HCT116 (cell line): ENCODE results near the gene STK38L. TPM values are rescaled to one million over a fixed set of nuclear protein-coding genes. Genes with fewer than 3 reads are reported as not detected.

Experiments
- ATAC-seq: fragments of 200-7000 bp; cut with Tn5 transposase; 2 replicates; pipeline ENCODE4 v1.9.1; 2020; ENCODE audit warnings: mild to moderate bottlenecking, moderate library complexity
- BruUV-seq: library from RNA; stranded (reverse); fragments of 400-500 nt; replicated peaks from 2 replicates; lab custom pipeline; 2021; lab: Mats Ljungman, UMichigan
- CTCF ChIA-PET: fragments of 300-600 bp; sonication (Branson Sonifier 250); formaldehyde crosslinking; loops from one replicate; lab custom pipeline; 2021; ENCODE audit warnings: antibody characterized with exemption; lab: Charles Lee
- POLR2A ChIA-PET: fragments of 300-600, 350-600 bp; sonication (Branson Sonifier 250); formaldehyde crosslinking; loops from one replicate; lab custom pipeline; 2021; ENCODE audit warnings: antibody characterized with exemption; lab: Charles Lee
- RAD21 ChIA-PET, 2 experiments: fragments of 300-600 bp; sonication (Branson Sonifier 250); formaldehyde crosslinking; loops; one replicate each; lab custom pipeline; 2023; ENCODE audit warnings: low total read pairs in 2 of 2; ENCODE audit not compliant: uncharacterized antibody in 2 of 2, unreplicated experiment in 2 of 2, low non-redundant PET in 1 of 2; lab: Charles Lee
- DNase-seq: peaks from one replicate; pipeline ENCODE4 v3.0.0-alpha.2; 2010; ENCODE audit warnings: low read depth, low spot score
- H2AFZ ChIP-seq: fragments of 200-600 bp; shearing (Covaris generic), sonication (generic); 2 replicates; pipeline ENCODE4 v1.6.1; 2017; ENCODE audit warnings: low read depth, mixed run types, mixed read lengths, antibody characterized with exemption, low read length; ENCODE audit not compliant: poor library complexity, severe bottlenecking
- H3K27ac ChIP-seq: 2 replicates; pipeline ENCODE4 v1.5.1; 2012; ENCODE audit warnings: low read depth, low read length
- H3K27me3 ChIP-seq: fragments of 200-600 bp; sonication (generic); 2 replicates; pipeline ENCODE4 v1.6.1; 2016; ENCODE audit warnings: mixed run types, low read length, mixed read lengths; ENCODE audit not compliant: insufficient read depth
- H3K36me3 ChIP-seq, 2 experiments: fragments of 200-500 bp in 1 of 2; fragments of 200-600 bp in 1 of 2; sonication (Bioruptor generic) in 1 of 2; sonication (generic) in 1 of 2; 2 replicates each; pipeline versions ENCODE4 v1.5.1 to v1.6.1; 2014 to 2016; ENCODE audit warnings: low read length in 2 of 2, inconsistent platforms in 1 of 2, mixed read lengths in 1 of 2, mixed run types in 1 of 2; ENCODE audit not compliant: insufficient read depth in 2 of 2, control insufficient read depth in 1 of 2
- H3K4me1 ChIP-seq, 2 experiments: fragments of 200-600 bp in 1 of 2; sonication (generic) in 1 of 2; 2 replicates each; pipeline versions ENCODE4 v1.5.1 to v1.6.1; 2012 to 2017; ENCODE audit warnings: low read length in 2 of 2, inconsistent platforms in 1 of 2, mild to moderate bottlenecking in 1 of 2, mixed read lengths in 1 of 2, mixed run types in 1 of 2, moderate library complexity in 1 of 2; ENCODE audit not compliant: insufficient read depth in 2 of 2, control insufficient read depth in 1 of 2
- H3K4me2 ChIP-seq: fragments of 200-600 bp; sonication (generic); 2 replicates; pipeline ENCODE4 v1.6.1; 2017; ENCODE audit warnings: mixed run types, low read length, mixed read lengths
- H3K4me3 ChIP-seq, 2 experiments: fragments of 200-600 bp in 1 of 2; sonication (generic) in 1 of 2; replicated peaks in 1 of 2; 2 replicates each; pipeline ENCODE4 v1.5.1; 2011 to 2016; ENCODE audit warnings: low read length in 2 of 2, control low read depth in 1 of 2, low read depth in 1 of 2, mild to moderate bottlenecking in 1 of 2, mixed read lengths in 1 of 2, mixed run types in 1 of 2
- H3K79me2 ChIP-seq: fragments of 200-600 bp; sonication (generic); 2 replicates; pipeline ENCODE4 v1.6.1; 2017; ENCODE audit warnings: mild to moderate bottlenecking, mixed run types, low read length, moderate library complexity, mixed read lengths; ENCODE audit not compliant: insufficient read depth
- H3K9ac ChIP-seq: fragments of 200-600 bp; sonication (generic); 2 replicates; pipeline ENCODE4 v1.6.1; 2016; ENCODE audit warnings: low read length, mixed read lengths
- H3K9me2 ChIP-seq: fragments of 200-600 bp; sonication (generic), shearing (Covaris generic); 2 replicates; pipeline ENCODE4 v1.6.1; 2017; ENCODE audit warnings: mixed run types, mild to moderate bottlenecking, moderate library complexity; ENCODE audit not compliant: insufficient read depth
- H3K9me3 ChIP-seq, 2 experiments: fragments of 200-500 bp in 1 of 2; fragments of 200-600 bp in 1 of 2; sonication (Bioruptor generic) in 1 of 2; sonication (generic) in 1 of 2; 2 replicates each; pipeline ENCODE4 v1.6.1; 2014 to 2017; ENCODE audit warnings: low read length in 2 of 2, mixed read lengths in 2 of 2, inconsistent platforms in 1 of 2, low read depth in 1 of 2, mild to moderate bottlenecking in 1 of 2, mixed run types in 1 of 2, moderate library complexity in 1 of 2; ENCODE audit not compliant: control insufficient read depth in 1 of 2, insufficient read depth in 1 of 2
- H4K20me1 ChIP-seq: fragments of 200-600 bp; sonication (generic), shearing (Covaris generic); 2 replicates; pipeline ENCODE4 v1.6.1; 2017; ENCODE audit warnings: mixed run types, mild to moderate bottlenecking, moderate library complexity; ENCODE audit not compliant: insufficient read depth
- ELF1 ChIP-seq: IDR thresholded peaks from 2 replicates; pipeline ENCODE4 v1.6.1; 2012; ENCODE audit warnings: low read depth, borderline replicate concordance
- EZH2 ChIP-seq: fragments of 200-600 bp; sonication (generic); IDR thresholded peaks from 2 replicates; pipeline ENCODE4 v1.6.1; 2017; ENCODE audit warnings: antibody characterized with exemption, mixed run types
- FOSL1 ChIP-seq: IDR thresholded peaks from 2 replicates; pipeline ENCODE4 v1.6.1; 2012; ENCODE audit warnings: low read depth
- JUND ChIP-seq: IDR thresholded peaks from 2 replicates; pipeline ENCODE4 v1.6.1; 2012
- SIN3A ChIP-seq: IDR thresholded peaks from 2 replicates; pipeline ENCODE4 v1.6.1; 2012; ENCODE audit warnings: low read depth
- SP1 ChIP-seq: IDR thresholded peaks from 2 replicates; pipeline ENCODE4 v1.6.1; 2012; ENCODE audit warnings: low read depth
- SRF ChIP-seq: IDR thresholded peaks from 2 replicates; pipeline ENCODE4 v1.6.1; 2012; ENCODE audit warnings: low read depth
- TCF7L2 ChIP-seq: IDR thresholded peaks from 2 replicates; pipeline ENCODE4 v1.7.0; 2011; ENCODE audit warnings: borderline replicate concordance, inconsistent platforms; ENCODE audit not compliant: insufficient read depth, insufficient read length; ENCODE audit errors: extremely low read depth
- YY1 ChIP-seq: IDR thresholded peaks from 2 replicates; pipeline ENCODE4 v1.6.1; 2011; ENCODE audit warnings: low read length, low read depth, moderate library complexity, mild to moderate bottlenecking; ENCODE audit not compliant: insufficient replicate concordance; ENCODE audit errors: extremely low read depth
- ZNF274 ChIP-seq: fragments of 200-500 bp; sonication (Bioruptor generic); IDR thresholded peaks from 2 replicates; pipeline ENCODE4 v1.6.1; 2014; ENCODE audit warnings: mild to moderate bottlenecking, low read depth, low read length, inconsistent platforms
- intact Hi-C: fragments of 100-400 bp; cut with micrococcal nuclease; formaldehyde crosslinking; loops from 2 replicates; pipeline ENCODE4 v1.10.0; 2022
- total RNA-seq: library from RNA; stranded (reverse); gene quantifications from one replicate; pipeline ENCODE4 v1.2.1, GENCODE V29; 2021; ENCODE audit not compliant: unreplicated experiment

Gene STK38L
- total RNA-seq, 1 experiment from 2014 or later: 23.9 TPM

GRCh38 chr12:27261866-27262265 is 17.8 kb downstream of the STK38L start:
- H3K4me1 ChIP-seq: no peaks in the 10 kb centered on the region
- BruUV-seq: no TSS peak
- intact Hi-C loops: no loop called here
- H3K9me3 ChIP-seq: no peaks in the 10 kb centered on the region
- H3K79me2 ChIP-seq: no peaks in the 10 kb centered on the region
- ChIA-PET POLR2A (no interaction called here), CTCF (no interaction called here), RAD21 (no interaction called here)
- no peak overlapping the region for H2AFZ ChIP-seq
- TF ChIP-seq SP1 (no peak), JUND (no peak), TCF7L2 (no peak), SRF (no peak), FOSL1 (no peak), EZH2 (no peak), ELF1 (no peak), YY1 (no peak), SIN3A (no peak)
- H3K4me2 ChIP-seq: no peak overlapping the region
- H3K36me3 ChIP-seq: no peaks in the 10 kb centered on the region
- H3K9me2 ChIP-seq: no peaks in the 10 kb centered on the region
- no peak overlapping the region for H3K9ac ChIP-seq
- ATAC-seq (no peak), DNase-seq (no peak)
- H4K20me1 ChIP-seq: no peaks in the 10 kb centered on the region
- no peak overlapping the region for H3K4me3 ChIP-seq
- H3K27ac ChIP-seq: no peak overlapping the region
- H3K27me3 ChIP-seq: no peaks in the 10 kb centered on the region

GRCh38 chr12:27270148-27270547 is 26.1 kb downstream of the STK38L start:
- ATAC-seq (no peak), DNase-seq (no peak)
- POLR2A ChIA-PET: no interaction called here
- CTCF ChIA-PET: no interaction called here
- Histone ChIP-seq H2AFZ (no peak overlapping the region), H3K27ac (no peak overlapping the region), H4K20me1 (0 out of 2 replicates have a peak, but pooled peaks cover 3% of the 10 kb centered on the region), H3K4me2 (no peak overlapping the region), H3K79me2 (peaks cover 13% of the 10 kb centered on the region), H3K9ac (no peak overlapping the region), H3K9me3 (no peaks in the 10 kb centered on the region), H3K27me3 (no peaks in the 10 kb centered on the region), H3K4me3 (no peak overlapping the region), H3K4me1 (no peaks in the 10 kb centered on the region), H3K9me2 (no peaks in the 10 kb centered on the region), H3K36me3 (no peaks in the 10 kb centered on the region)
- intact Hi-C loops: no loop called here
- no peak for TF ChIP-seq ZNF274
- RAD21 ChIA-PET: interaction anchor here in 1 of 2 experiments (0.7 kb wide), 1 partner anchor 681 kb away, joined by 3 read pairs; no protein-coding TSS in a partner anchor
- BruUV-seq: no TSS peak
